GM12892 (cell line): Measurements from ENCODE around the gene PPID.

Experiments used
- POLR2A ChIP-seq: IDR thresholded peaks from 2 replicates; pipeline ENCODE4 v1.6.1; 2011; ENCODE audit warnings: low read depth, low read length, control low read depth
- POLR2AphosphoS5 ChIP-seq: IDR thresholded peaks from 2 replicates; pipeline ENCODE4 v1.6.1; 2011; ENCODE audit warnings: low read depth, low read length, control low read depth
- TAF1 ChIP-seq: IDR thresholded peaks from 2 replicates; pipeline ENCODE4 v1.6.1; 2011; ENCODE audit warnings: low read depth, mild to moderate bottlenecking, control low read depth, low read length, borderline replicate concordance

GRCh38 chr4:158758703-158759102, 35.5 kb upstream of the PPID start:
- TF ChIP-seq POLR2AphosphoS5 (no peak), POLR2A (no peak), TAF1 (no peak)
